K562 (cell line): ENCODE results near the gene LRRIQ1. TPM values are rescaled to one million over a fixed set of nuclear protein-coding genes. Genes with fewer than 3 reads are reported as not detected.

Source experiments
- DNMT1 ChIP-seq: fragments of 450-650 bp; IDR thresholded peaks from 2 replicates; pipeline ENCODE4 v1.6.1; 2016; ENCODE audit warnings: antibody characterized with exemption, mild to moderate bottlenecking
- E2F1 ChIP-seq: sonication (generic); formaldehyde crosslinking; IDR thresholded peaks from 2 replicates; pipeline ENCODE4 v1.8.1; 2023; ENCODE audit warnings: mild to moderate bottlenecking, missing genetic modification reagents, moderate library complexity
- KDM2B ChIP-seq: fragments of 250-450 bp; sonication (Bioruptor Pico); IDR thresholded peaks from 2 replicates; pipeline ENCODE4 v1.8.0; 2021; ENCODE audit warnings: mild to moderate bottlenecking, moderate library complexity
- NCOR1 ChIP-seq: fragments of 450-650 bp; IDR thresholded peaks from 2 replicates; pipeline ENCODE4 v1.6.1; 2016; ENCODE audit warnings: mild to moderate bottlenecking, moderate library complexity
- PHTF2 ChIP-seq: fragments of 250-450 bp; sonication (Bioruptor Pico); IDR thresholded peaks from 2 replicates; pipeline ENCODE4 v1.5.0; 2021; ENCODE audit warnings: mild to moderate bottlenecking
- POLR2B ChIP-seq: fragments of 450-650 bp; IDR thresholded peaks from 2 replicates; pipeline ENCODE4 v1.6.1; 2018; ENCODE audit warnings: low read depth; ENCODE audit not compliant: partially characterized antibody
- SREBF2 ChIP-seq: sonication (generic); formaldehyde crosslinking; IDR thresholded peaks from 2 replicates; pipeline ENCODE4 v1.4.0; 2020; ENCODE audit warnings: mild to moderate bottlenecking, missing genetic modification reagents
- TCF3 ChIP-seq: sonication (generic); formaldehyde crosslinking; IDR thresholded peaks from 2 replicates; pipeline ENCODE4 v1.4.0; 2020; ENCODE audit warnings: mild to moderate bottlenecking, missing genetic modification reagents
- XRCC5 ChIP-seq: fragments of 200-400 bp; formaldehyde crosslinking; IDR thresholded peaks from 2 replicates; pipeline ENCODE4 v1.6.1; 2017; ENCODE audit warnings: low read depth, mild to moderate bottlenecking, low read length
- ZBTB9 ChIP-seq: fragments of 450-650 bp; formaldehyde crosslinking; IDR thresholded peaks from 2 replicates; pipeline ENCODE4 v1.4.0; 2020; ENCODE audit warnings: mild to moderate bottlenecking, moderate library complexity
- ZNF318 ChIP-seq, 2 experiments: fragments of 450-650 bp; IDR thresholded peaks; 2 replicates each; pipeline ENCODE4 v1.6.1; 2016; ENCODE audit warnings: mild to moderate bottlenecking in 2 of 2, borderline replicate concordance in 1 of 2, low read depth in 1 of 2, moderate library complexity in 1 of 2
- ZNF764 ChIP-seq: fragments of 250-450 bp; sonication (Bioruptor Pico); IDR thresholded peaks from 2 replicates; pipeline ENCODE4 v1.4.0; 2020; ENCODE audit warnings: low read depth, mild to moderate bottlenecking, moderate library complexity
- polyA plus RNA-seq, 8 experiments: library from polyadenylated mRNA; depleted of rRNA in 4 of 8; stranded (reverse) in 5 of 8; unstranded in 3 of 8; fragments of >200 nt; fragmentation: Nextera tagmentation in 2 of 8; fragmentation: Illumina TruSeq in 1 of 8; extraction: Ambion mirVana in 2 of 8; extraction: Trizol in 1 of 8; gene quantifications; 2 replicates each; pipeline versions ENCODE4 v1.2.1 to v1.2.3, GENCODE V29; 2011 to 2014; ENCODE audit warnings: inconsistent platforms in 1 of 8, missing spikeins in 1 of 8
- total RNA-seq, 7 experiments: library from RNA; depleted of rRNA in 6 of 7; stranded (reverse); fragments of >200 nt in 6 of 7; fragmentation: Illumina TruSeq in 2 of 7; extraction: Trizol in 2 of 7; gene quantifications; 2 replicates each; pipeline versions ENCODE4 v1.2.1 to v1.2.3, GENCODE V29; 2011 to 2021; ENCODE audit warnings: low replicate concordance in 1 of 7

LRRIQ1 gene
- total and polyA plus RNA-seq, 9 of the 15 experiments (the other 6 are each of a cell fraction or from before 2014, with no cell fraction given), result not detected

GRCh38 chr12:85278598-85279448, 242.7 kb downstream of the LRRIQ1 start (continued):
- TF ChIP-seq ZNF318 (IDR thresholded peaks at IDR 0.05; ENCODE audit: borderline replicate concordance in 1 of 2, low read depth in 1 of 2) (no peak), ZNF764 (CRISPR knock-in tag) (no peak), TCF3 (no peak), XRCC5 (no peak), NCOR1 (no peak), POLR2B (no peak), ZBTB9 (CRISPR knock-in tag) (no peak), KDM2B (CRISPR knock-in tag) (no peak), E2F1 (CRISPR knock-in tag) (no peak), DNMT1 (no peak), PHTF2 (no peak), SREBF2 (CRISPR knock-in tag) (no peak)
